Suprapubic skin (tissue), 3 donors: ENCODE results near the gene FASTKD2.

Experiments used
- POLR2A ChIP-seq, 2 donors: fragments of 450-650 bp; IDR thresholded peaks; one replicate each; pipeline ENCODE4 v1.6.1; 2017; ENCODE audit warnings: antibody characterized with exemption in 2 of 2, mild to moderate bottlenecking in 2 of 2, moderate library complexity in 2 of 2
- TF ChIP-seq, protein P1 (sequence below), 2 donors: fragments of 200-600 bp in 1 of 2; fragments of 450-650 bp in 1 of 2; sonication (generic) in 1 of 2; IDR thresholded peaks; one replicate each; pipeline ENCODE4 v1.5.1; 2016 to 2019; ENCODE audit warnings: antibody characterized with exemption in 2 of 2, mild to moderate bottlenecking in 1 of 2, moderate library complexity in 1 of 2

DNA sequence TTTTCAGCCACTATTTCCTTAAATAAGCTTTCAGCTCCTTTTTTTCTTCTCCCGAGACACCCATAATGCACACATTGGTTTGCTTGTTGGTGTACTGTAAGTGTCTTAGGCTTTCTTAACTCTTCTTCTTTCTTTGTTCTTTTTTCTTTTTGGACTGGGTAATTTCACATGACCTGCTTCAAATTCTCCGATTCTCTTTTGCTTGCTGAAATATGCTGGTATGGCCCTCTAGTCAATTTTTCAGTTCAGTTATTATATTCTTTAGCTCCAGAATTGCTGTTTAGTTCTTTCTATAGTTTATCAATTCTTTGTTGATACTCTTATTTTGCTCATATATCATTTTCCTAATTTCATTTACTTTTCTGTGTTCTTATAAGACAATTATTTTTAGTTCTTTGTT lies 15.3 kb downstream of the FASTKD2 start:
- TF ChIP-seq, protein P1, sequence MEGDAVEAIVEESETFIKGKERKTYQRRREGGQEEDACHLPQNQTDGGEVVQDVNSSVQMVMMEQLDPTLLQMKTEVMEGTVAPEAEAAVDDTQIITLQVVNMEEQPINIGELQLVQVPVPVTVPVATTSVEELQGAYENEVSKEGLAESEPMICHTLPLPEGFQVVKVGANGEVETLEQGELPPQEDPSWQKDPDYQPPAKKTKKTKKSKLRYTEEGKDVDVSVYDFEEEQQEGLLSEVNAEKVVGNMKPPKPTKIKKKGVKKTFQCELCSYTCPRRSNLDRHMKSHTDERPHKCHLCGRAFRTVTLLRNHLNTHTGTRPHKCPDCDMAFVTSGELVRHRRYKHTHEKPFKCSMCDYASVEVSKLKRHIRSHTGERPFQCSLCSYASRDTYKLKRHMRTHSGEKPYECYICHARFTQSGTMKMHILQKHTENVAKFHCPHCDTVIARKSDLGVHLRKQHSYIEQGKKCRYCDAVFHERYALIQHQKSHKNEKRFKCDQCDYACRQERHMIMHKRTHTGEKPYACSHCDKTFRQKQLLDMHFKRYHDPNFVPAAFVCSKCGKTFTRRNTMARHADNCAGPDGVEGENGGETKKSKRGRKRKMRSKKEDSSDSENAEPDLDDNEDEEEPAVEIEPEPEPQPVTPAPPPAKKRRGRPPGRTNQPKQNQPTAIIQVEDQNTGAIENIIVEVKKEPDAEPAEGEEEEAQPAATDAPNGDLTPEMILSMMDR (IDR thresholded peaks at IDR 0.05) = no peak
- no peak for TF ChIP-seq POLR2A (IDR thresholded peaks at IDR 0.05)
